Peyer's patch (tissue), 4 donors: ENCODE data around the gene HARS1.

Source experiments
- POLR2A ChIP-seq, 2 donors: fragments of 450-650 bp; IDR thresholded peaks; one replicate each; pipeline ENCODE4 v1.5.1; 2017; ENCODE audit warnings: antibody characterized with exemption in 2 of 2, mild to moderate bottlenecking in 2 of 2, moderate library complexity in 2 of 2
- TF ChIP-seq, protein P1 (sequence below), 6 experiments: fragments of 450-650 bp in 4 of 6; fragments of 200-600 bp in 2 of 6; sonication (generic) in 1 of 6; IDR thresholded peaks; one replicate each; pipeline ENCODE4 v1.5.1; 2017 to 2019; ENCODE audit warnings: antibody characterized with exemption in 6 of 6, mild to moderate bottlenecking in 3 of 6, moderate library complexity in 1 of 6

GRCh38 chr5:140633021-140633471 lies 58.1 kb downstream of the HARS1 start, which contains the start of gene CD14:
- no peak for TF ChIP-seq POLR2A (IDR thresholded peaks at IDR 0.05)
- TF ChIP-seq, protein P1, sequence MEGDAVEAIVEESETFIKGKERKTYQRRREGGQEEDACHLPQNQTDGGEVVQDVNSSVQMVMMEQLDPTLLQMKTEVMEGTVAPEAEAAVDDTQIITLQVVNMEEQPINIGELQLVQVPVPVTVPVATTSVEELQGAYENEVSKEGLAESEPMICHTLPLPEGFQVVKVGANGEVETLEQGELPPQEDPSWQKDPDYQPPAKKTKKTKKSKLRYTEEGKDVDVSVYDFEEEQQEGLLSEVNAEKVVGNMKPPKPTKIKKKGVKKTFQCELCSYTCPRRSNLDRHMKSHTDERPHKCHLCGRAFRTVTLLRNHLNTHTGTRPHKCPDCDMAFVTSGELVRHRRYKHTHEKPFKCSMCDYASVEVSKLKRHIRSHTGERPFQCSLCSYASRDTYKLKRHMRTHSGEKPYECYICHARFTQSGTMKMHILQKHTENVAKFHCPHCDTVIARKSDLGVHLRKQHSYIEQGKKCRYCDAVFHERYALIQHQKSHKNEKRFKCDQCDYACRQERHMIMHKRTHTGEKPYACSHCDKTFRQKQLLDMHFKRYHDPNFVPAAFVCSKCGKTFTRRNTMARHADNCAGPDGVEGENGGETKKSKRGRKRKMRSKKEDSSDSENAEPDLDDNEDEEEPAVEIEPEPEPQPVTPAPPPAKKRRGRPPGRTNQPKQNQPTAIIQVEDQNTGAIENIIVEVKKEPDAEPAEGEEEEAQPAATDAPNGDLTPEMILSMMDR (IDR thresholded peaks at IDR 0.05), result peak in 3 of 6 experiments; percentile 6 to 13 (median 10)
